HepG2 (cell line): ENCODE measurements around the gene HIVEP2. TPM values are rescaled to one million over a fixed set of nuclear protein-coding genes. Genes with fewer than 3 reads are reported as not detected.
A peak's percentile ranks its signal among the peaks of the same experiment; 100 is the strongest.

ENCODE experiments used
- ATRX ChIP-seq: sonication (generic); formaldehyde crosslinking; IDR thresholded peaks from 2 replicates; pipeline ENCODE4 v1.4.0; 2020; ENCODE audit warnings: missing genetic modification reagents, borderline replicate concordance
- EED ChIP-seq: sonication (generic); formaldehyde crosslinking; IDR thresholded peaks from 2 replicates; pipeline ENCODE4 v1.5.0; 2020; ENCODE audit warnings: mild to moderate bottlenecking, missing genetic modification reagents
- KAT8 ChIP-seq: IDR thresholded peaks from 2 replicates; pipeline ENCODE4 v1.6.1; 2016; ENCODE audit warnings: missing genetic modification reagents, missing compliant biosample characterization
- MAZ ChIP-seq, 2 experiments: sonication (generic) in 1 of 2; formaldehyde crosslinking in 1 of 2; IDR thresholded peaks; 2 replicates each; pipeline versions ENCODE4 v1.5.0 to v1.6.1; 2012 to 2020; ENCODE audit warnings: low read depth in 2 of 2, mild to moderate bottlenecking in 2 of 2, borderline replicate concordance in 1 of 2, improper control_type of control experiment in 1 of 2, low read length in 1 of 2, missing genetic modification reagents in 1 of 2, moderate library complexity in 1 of 2
- MXI1 ChIP-seq: IDR thresholded peaks from 3 replicates; pipeline ENCODE4 v1.6.1; 2012; ENCODE audit warnings: low read depth, low read length, inconsistent platforms, borderline replicate concordance
- NFE2L2 ChIP-seq: fragments of 150-350 bp; IDR thresholded peaks from 2 replicates; pipeline ENCODE4 v1.6.1; 2014; ENCODE audit warnings: low read length
- NONO ChIP-seq, 2 experiments: fragments of 450-650 bp in 1 of 2; sonication (generic) in 1 of 2; formaldehyde crosslinking in 1 of 2; IDR thresholded peaks in 1 of 2; conservative IDR thresholded peaks in 1 of 2; 2 replicates each; pipeline versions ENCODE4 v1.6.1 to v1.8.0; 2017 to 2022; ENCODE audit warnings: mild to moderate bottlenecking in 1 of 2, missing genetic modification reagents in 1 of 2, moderate library complexity in 1 of 2
- POGK ChIP-seq: sonication (generic); formaldehyde crosslinking; conservative IDR thresholded peaks from 2 replicates; pipeline ENCODE4 v1.8.0; 2022; ENCODE audit warnings: mild to moderate bottlenecking, moderate library complexity, missing genetic modification reagents
- RFXANK ChIP-seq: IDR thresholded peaks from 2 replicates; pipeline ENCODE4 v1.6.1; 2016
- RXRA ChIP-seq: sonication (generic); formaldehyde crosslinking; IDR thresholded peaks from 2 replicates; pipeline ENCODE4 v1.5.1; 2020; ENCODE audit warnings: missing genetic modification reagents
- RXRB ChIP-seq: IDR thresholded peaks from 2 replicates; pipeline ENCODE4 v1.6.1; 2016; ENCODE audit warnings: borderline replicate concordance, missing genetic modification reagents, missing compliant biosample characterization
- SMARCE1 ChIP-seq: fragments of 450-650 bp; IDR thresholded peaks from 2 replicates; pipeline ENCODE4 v1.6.1; 2017; ENCODE audit warnings: borderline replicate concordance
- TEAD3 ChIP-seq: optimal IDR thresholded peaks from 2 replicates; pipeline ENCODE3; 2016; ENCODE audit warnings: borderline replicate concordance
- ZFP91 ChIP-seq: sonication (generic); formaldehyde crosslinking; IDR thresholded peaks from 2 replicates; pipeline ENCODE4 v1.9.0; 2022; ENCODE audit warnings: missing genetic modification reagents, mild to moderate bottlenecking, borderline replicate concordance
- ZKSCAN1 ChIP-seq: fragments of 150-350 bp; IDR thresholded peaks from 2 replicates; pipeline ENCODE4 v1.6.1; 2014; ENCODE audit warnings: low read length
- ZNF101 ChIP-seq: sonication (generic); formaldehyde crosslinking; IDR thresholded peaks from 2 replicates; pipeline ENCODE4 v1.4.0; 2020; ENCODE audit warnings: mild to moderate bottlenecking, low read depth, missing genetic modification reagents, borderline replicate concordance
- ZNF225 ChIP-seq: sonication (generic); formaldehyde crosslinking; IDR thresholded peaks from 2 replicates; pipeline ENCODE4 v1.4.0; 2020; ENCODE audit warnings: mild to moderate bottlenecking, missing genetic modification reagents
- ZNF280D ChIP-seq: sonication (generic); formaldehyde crosslinking; IDR thresholded peaks from 2 replicates; pipeline ENCODE4 v1.5.1; 2020; ENCODE audit warnings: mild to moderate bottlenecking, missing genetic modification reagents
- ZNF44 ChIP-seq: sonication (generic); formaldehyde crosslinking; IDR thresholded peaks from 2 replicates; pipeline ENCODE4 v1.5.1; 2020; ENCODE audit warnings: mild to moderate bottlenecking, missing genetic modification reagents
- ZNF703 ChIP-seq: sonication (generic); formaldehyde crosslinking; IDR thresholded peaks from 2 replicates; pipeline ENCODE4 v1.5.1; 2020; ENCODE audit warnings: missing genetic modification reagents, mild to moderate bottlenecking, moderate library complexity, borderline replicate concordance
- ZNF839 ChIP-seq: sonication (generic); formaldehyde crosslinking; IDR thresholded peaks from 2 replicates; pipeline ENCODE4 v1.4.0; 2020; ENCODE audit warnings: missing genetic modification reagents, mild to moderate bottlenecking, borderline replicate concordance
- ZNF879 ChIP-seq: sonication (generic); formaldehyde crosslinking; IDR thresholded peaks from 2 replicates; pipeline ENCODE4 v1.8.1; 2023; ENCODE audit warnings: missing genetic modification reagents
- polyA plus RNA-seq, 8 experiments: library from polyadenylated mRNA; depleted of rRNA in 3 of 8; stranded (reverse) in 7 of 8; unstranded in 1 of 8; fragments of >200 nt; fragmentation: Illumina TruSeq in 4 of 8; extraction: Trizol in 4 of 8; gene quantifications; 2 replicates each; pipeline versions ENCODE4 v1.2.1 to v1.2.3, GENCODE V29; 2011 to 2016; ENCODE audit warnings: low read depth in 4 of 8, missing spikeins in 1 of 8, mixed read lengths in 1 of 8; ENCODE audit not compliant: insufficient read depth in 1 of 8
- total RNA-seq, 5 experiments: library from RNA; depleted of rRNA; stranded (reverse); fragments of >200 nt; fragmentation: Illumina TruSeq; extraction: Trizol; gene quantifications; 2 replicates each; pipeline ENCODE4 v1.2.3, GENCODE V29; 2016; ENCODE audit warnings: low read depth in 1 of 5

The HIVEP2 gene
- total and polyA plus RNA-seq, 2 of the 13 experiments (the other 11 are each of a cell fraction or from before 2014, with no cell fraction given) = 3.4 to 12.9 TPM

GRCh38 chr6:142944124-142945048 lies 590 bp downstream of the HIVEP2 start (continued):
- peak; percentile 49 for TF ChIP-seq RXRB (CRISPR knock-in tag)
- no peak for TF ChIP-seq ZNF44 (CRISPR knock-in tag)
- peak; percentile 6; the same call in 1 of the 2 replicates for TF ChIP-seq POGK (CRISPR knock-in tag)
- TF ChIP-seq RXRA (CRISPR knock-in tag) = peak; percentile 91
- no peak for TF ChIP-seq ZNF101 (CRISPR knock-in tag)
- TF ChIP-seq NFE2L2 = no peak
- TF ChIP-seq ATRX (CRISPR knock-in tag) = no peak
- TF ChIP-seq MXI1 = peak; percentile 71; the same call in 1 of the 3 replicates
- TF ChIP-seq NONO (IDR thresholded peaks at IDR 0.05) = 0 out of 2 replicates have a peak, but pooled peaks have one; percentile 67
- peak; percentile 79 for TF ChIP-seq NONO (CRISPR knock-in tag; conservative IDR thresholded peaks at IDR 0.05)
- TF ChIP-seq ZNF703 = no peak
- TF ChIP-seq ZFP91 (CRISPR knock-in tag) = peak; percentile 92
- no peak for TF ChIP-seq SMARCE1
- 0 out of 2 replicates have a peak, but pooled peaks have one; percentile 10 for TF ChIP-seq ZNF280D (CRISPR knock-in tag)
- no peak for TF ChIP-seq KAT8 (CRISPR knock-in tag)
- no peak; the same call in 1 of the 2 replicates for TF ChIP-seq ZKSCAN1
- TF ChIP-seq TEAD3 (CRISPR knock-in tag) = peak; percentile 67
- TF ChIP-seq ZNF879 (CRISPR knock-in tag) = peak; percentile 21; the same call in 1 of the 2 replicates
- TF ChIP-seq ZNF839 (CRISPR knock-in tag) = no peak
- peak; percentile 19; the same call in 1 of the 2 replicates for TF ChIP-seq ZNF225 (CRISPR knock-in tag)
- no peak for TF ChIP-seq RFXANK (CRISPR knock-in tag)
- peak; percentile 69; the same call in 1 of the 2 replicates for TF ChIP-seq EED
- peak; percentile 72; the same call in 1 of the 2 replicates for TF ChIP-seq MAZ (IDR thresholded peaks at IDR 0.05; ENCODE audit: borderline replicate concordance, low read depth, low read length)
- no peak; the same call in none of the 2 replicates for TF ChIP-seq MAZ (CRISPR knock-in tag; IDR thresholded peaks at IDR 0.05; ENCODE audit: low read depth)
